Activated gamma-delta T cell treated with Interleukin-2 at 50 U/mL for 16 hours (primary cell): ENCODE data around the gene OR10G7.

Experiments
- DNase-seq: peaks from one replicate; pipeline ENCODE4 v3.0.0-alpha.2; 2020

The OR10G7 gene, protein sequence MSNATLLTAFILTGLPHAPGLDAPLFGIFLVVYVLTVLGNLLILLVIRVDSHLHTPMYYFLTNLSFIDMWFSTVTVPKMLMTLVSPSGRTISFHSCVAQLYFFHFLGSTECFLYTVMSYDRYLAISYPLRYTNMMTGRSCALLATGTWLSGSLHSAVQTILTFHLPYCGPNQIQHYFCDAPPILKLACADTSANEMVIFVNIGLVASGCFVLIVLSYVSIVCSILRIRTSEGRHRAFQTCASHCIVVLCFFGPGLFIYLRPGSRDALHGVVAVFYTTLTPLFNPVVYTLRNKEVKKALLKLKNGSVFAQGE

DNA sequence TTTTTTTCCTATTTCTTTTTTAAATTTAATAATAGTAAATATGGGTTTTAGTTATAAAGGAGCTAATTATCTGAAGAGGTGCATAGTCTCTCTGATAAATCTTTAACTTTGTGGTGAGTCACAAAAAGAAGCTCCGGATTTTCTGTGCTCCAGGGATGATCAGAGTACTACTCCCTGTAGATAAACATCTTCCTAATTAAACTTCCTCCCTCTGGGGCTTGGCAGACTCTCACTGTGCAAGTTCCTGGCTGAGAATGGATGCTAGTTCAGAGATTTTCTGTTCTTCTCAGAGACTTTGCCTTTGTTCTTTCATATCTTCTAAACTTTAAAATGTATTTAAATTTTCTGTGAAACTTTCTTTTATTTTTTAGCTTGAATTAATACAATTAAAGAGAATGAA is at the start of gene OR10G7:
Gene OR10G7, minus strand, starts transcription at position 72 of the 400 bp plus-strand sequence. CDS start 2,324 bp downstream, outside the sequence.
- no peak for DNase-seq

GRCh38 chr11:124085997-124086846 is 45.1 kb upstream of the OR10G7 start:
- no peak for DNase-seq

- DNase-seq = no peak
These were observed 44.5 kb upstream of the OR10G7 start for GRCh38 chr11:124085583-124085982.

DNA sequence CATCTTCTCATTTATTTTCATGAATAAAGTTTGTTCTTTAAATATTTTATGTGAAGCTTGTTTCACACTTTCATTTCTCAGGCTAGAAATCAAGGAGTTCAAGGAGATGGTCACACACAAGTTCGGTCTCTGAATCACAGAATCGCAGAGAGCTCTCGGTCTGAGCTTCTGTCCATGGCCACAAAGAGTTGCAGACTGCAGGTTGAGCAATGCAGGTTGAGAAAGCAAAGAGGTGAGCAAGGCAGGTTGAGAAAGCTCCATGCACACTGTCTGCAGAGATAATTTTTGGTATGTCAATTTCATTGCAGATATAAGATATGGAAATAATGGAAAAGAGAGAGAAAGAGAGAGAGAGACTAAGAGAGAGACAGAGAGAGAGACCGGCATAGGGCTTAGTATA is 41.2 kb upstream of the OR10G7 start:
- no peak for DNase-seq

GRCh38 chr11:124081483-124081882 is 40.4 kb upstream of the OR10G7 start:
- DNase-seq = no peak

DNA sequence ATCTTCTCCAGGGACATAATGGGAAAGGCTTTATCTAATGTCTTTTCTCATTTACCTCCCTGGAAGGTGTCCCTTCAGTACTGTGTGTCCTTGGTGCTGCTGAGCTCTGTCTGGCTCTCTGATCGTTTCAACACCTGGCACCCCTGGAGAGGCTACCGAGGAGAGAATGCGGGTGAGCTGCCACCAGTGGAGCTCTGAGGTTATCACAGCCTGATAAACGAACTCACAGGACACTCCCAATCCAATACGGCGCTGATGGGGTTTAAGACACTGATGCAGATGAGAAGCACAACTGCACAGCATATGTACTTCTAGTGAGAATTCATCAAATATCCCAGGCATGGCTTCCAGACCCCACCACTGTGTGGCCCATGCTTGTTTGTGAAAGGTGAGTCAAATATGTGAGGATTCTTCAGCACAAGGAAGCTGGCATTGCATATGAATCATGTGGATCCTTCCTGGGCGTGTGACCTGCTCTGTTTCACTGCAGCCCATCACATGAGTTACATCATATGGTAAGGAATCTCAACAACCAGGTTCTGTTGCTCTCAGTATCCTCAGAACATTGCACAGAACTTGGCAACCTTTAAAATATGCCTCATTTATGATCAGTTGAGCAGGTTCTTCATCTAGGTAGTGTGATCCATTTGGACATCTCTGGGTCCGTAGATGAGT is 39.3 kb upstream of the OR10G7 start:
- no peak for DNase-seq

GRCh38 chr11:124079631-124080326 is 38.7 kb upstream of the OR10G7 start:
- DNase-seq = no peak

DNA sequence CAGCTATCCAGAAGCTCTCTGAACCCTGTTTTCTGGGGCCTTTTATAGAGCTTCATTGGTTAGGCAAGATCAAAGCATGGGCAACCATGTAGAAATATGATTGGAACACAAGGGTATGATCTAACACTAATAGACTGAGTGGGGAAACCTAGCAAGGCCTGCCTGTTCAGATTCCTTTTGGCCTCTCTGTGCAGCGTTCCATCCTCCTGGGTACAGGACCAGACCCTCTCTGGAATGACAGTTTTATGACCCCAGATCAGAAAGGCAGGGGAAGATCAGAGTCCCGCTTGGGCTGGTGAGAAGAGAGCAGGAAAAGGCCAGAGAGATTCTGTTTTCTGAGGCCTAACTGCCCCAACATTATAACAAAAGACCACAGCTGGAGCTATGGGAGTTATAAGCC is 37.5 kb upstream of the OR10G7 start:
- DNase-seq = no peak

DNA sequence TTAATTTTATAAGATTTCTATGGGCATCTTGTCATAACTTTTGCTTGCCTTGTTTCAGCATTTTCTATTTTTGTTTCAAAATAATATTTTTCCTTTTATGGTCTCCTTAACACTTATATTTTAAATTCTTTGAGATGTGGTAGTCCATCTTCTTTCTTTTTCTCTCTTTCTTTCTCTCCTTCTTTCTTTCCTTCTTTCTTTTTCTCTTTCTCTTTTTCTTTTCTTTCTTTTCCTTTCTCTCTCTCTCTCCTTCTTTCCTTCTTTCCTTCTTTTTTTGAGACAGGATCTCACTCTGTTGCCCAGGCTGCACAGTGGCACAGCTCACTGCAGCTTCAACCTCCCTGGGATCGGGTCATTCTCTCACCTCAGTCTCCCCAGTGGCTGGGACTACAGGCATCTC is 36.1 kb upstream of the OR10G7 start:
- DNase-seq = no peak

GRCh38 chr11:124075841-124076651 is 34.9 kb upstream of the OR10G7 start:
- DNase-seq = no peak

DNA sequence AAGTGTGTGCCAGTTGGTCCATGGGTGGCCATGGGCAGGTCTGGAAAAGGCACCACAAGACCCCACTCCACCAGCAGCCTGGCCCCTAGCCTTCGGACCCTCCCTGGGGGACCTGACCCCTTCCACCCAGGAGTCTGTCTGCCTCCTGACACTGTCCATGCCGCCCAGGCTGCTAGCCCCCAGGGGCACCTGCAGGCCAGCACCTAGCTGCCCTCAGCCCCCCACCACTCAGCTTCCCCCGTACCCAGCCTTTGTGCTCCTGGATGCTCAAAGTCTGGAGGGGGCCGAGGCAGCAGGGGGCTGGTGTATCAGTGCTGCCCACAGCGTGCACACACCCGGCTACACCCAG is 34.3 kb upstream of the OR10G7 start:
- no peak for DNase-seq

GRCh38 chr11:124074554-124074953 is 33.4 kb upstream of the OR10G7 start:
- no peak for DNase-seq

GRCh38 chr11:124072147-124072546 is 31.0 kb upstream of the OR10G7 start:
- no peak for DNase-seq

DNA sequence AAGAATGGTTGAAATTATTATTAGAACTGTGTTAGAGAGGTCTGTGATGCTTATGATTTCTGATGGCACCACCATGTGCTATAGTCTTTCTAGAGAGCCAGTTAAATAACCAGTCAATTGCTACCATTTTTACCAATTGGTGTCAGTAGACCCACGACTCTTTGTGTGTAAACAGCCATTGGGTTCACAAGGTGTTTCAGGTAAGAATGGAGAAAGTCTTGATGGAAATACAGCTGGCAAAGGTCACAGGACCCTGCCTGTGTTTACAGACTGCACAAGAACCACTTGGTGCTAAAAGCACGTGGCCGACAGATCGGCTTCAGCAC is 30.5 kb upstream of the OR10G7 start:
- DNase-seq = no peak

DNA sequence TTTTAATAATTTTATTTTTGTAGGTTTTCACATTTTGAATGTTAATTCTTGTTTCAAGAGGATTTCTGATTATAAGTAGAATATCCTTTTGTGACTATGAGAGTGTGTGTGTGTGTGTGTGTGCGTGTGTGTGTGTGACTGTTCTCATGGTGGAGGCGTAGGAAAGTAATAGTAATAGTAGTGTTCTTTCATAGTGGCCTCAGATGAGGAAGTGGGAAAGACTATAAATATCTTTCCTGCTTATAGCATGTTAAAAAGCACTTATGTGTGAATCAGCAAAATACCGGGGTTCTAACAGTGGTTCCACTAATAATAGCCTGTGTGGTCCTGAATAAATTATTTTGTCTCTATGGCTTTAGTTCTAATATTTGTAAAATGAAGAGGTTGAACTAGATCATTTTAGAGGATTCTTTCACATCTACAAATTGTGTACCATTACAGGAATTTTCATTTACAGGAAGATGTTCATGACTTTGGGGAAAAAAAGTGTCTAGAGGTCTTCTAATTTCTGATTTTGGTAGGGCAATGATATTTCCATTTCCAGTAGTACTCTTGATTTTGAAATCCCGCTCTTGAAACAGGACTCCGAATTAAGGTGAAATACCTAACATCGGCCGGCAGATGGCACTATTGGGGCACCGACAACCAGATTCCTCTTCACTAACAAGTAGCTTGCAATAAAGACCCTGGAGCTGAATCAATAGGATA is 29.9 kb upstream of the OR10G7 start:
- DNase-seq = peak; percentile 59

DNA sequence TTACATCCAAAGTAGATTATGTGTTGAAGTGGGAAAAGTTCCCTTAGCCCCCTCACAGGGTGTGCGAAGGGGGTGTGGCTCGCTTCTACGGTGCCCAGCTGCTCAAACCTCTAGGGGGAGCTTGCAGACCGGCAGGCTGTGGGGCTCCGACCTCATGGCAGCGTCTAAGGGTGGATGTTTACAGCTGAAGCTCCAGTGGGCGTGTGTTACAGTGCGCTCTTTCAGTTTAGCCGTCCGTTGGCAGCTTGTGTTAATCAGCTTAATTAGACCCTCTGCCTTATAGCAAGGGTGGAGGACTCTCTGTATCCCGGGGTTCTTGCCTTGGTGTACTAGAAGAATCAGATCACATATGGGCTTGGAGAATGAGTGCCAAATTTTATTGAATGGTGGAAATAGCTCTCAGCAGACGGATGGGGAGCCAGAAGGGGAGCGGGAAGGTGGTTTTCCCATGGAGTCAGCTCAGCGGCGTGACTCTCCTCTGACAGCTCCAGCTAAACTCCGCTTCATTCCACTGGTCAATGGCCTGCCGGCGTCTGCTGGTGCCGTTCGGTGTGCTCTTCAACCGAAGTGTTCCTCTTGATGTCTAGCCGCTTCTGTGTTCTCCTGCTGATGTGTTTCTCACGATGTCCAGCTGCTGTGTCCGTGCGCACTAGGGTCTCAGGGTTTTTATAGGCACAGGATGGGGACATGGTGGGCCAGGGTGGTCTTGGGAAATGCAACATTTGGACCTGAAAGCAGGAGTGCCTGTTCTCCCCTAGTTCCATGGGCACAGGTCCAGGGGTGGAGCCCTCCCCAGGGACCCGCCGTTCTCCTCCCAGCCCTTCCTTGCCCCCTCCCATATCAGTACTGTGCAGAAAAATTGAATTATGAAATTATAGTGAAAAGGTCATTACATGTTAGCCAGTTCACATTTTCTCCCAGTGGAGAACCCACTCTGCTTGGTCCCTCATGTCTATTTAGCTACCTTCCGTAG is 28.6 kb upstream of the OR10G7 start:
- DNase-seq = peak; percentile 16

- DNase-seq = no peak
These were observed 27.5 kb upstream of the OR10G7 start for GRCh38 chr11:124068601-124069110.

GRCh38 chr11:124052966-124053365 is 11.8 kb upstream of the OR10G7 start:
- DNase-seq = no peak

GRCh38 chr11:124050748-124051147 is 9.6 kb upstream of the OR10G7 start:
- no peak for DNase-seq

DNA sequence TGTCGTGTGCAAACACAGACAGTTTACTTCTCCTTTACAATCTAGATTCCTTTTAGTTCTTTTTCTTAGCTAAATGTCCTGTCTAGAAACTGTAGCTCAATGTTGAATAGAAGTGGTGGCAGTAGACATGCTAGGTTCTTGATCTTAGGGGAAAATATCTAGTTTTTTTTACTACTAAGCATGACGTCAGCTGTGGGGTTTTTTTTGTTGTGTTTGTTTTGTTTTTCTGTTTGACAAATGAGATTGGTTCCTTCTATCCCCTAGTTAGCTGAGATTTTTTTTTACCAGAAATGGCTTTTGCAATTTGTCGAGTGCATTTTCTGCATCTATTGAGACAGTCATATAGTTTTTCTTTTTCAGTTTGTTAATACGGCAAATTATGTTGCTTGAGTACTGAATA is 2.3 kb upstream of the OR10G7 start:
- no peak for DNase-seq
